GM13976 (cell line): ENCODE measurements around the gene SLC23A2.
"Not testable (repeated sequence)": the region's sequence is repeated elsewhere in the genome, so short reads cannot be mapped to it uniquely, and the experiment has no call there.

Experiments
- DNase-seq: peaks from one replicate; pipeline ENCODE4 v3.0.0; 2012; ENCODE audit warnings: low spot score
- CTCF ChIP-seq: IDR thresholded peaks from 2 replicates; pipeline ENCODE4 v1.5.1; 2012; ENCODE audit warnings: borderline replicate concordance, mild to moderate bottlenecking; ENCODE audit not compliant: insufficient read depth; ENCODE audit errors: extremely low read depth, missing control alignments, control extremely low read depth
- in situ Hi-C: fragments of 300-500 bp; cut with MboI; formaldehyde crosslinking; loops from one replicate; pipeline ENCODE4 v1.12.0; 2022; ENCODE audit warnings: low sequenced_read_pairs, mixed read lengths, inconsistent platforms; ENCODE audit not compliant: unreplicated experiment

SLC23A2 gene

GRCh38 chr20:5030348-5031205 lies 29.3 kb upstream of the SLC23A2 start:
- in situ Hi-C loops: no loop called here
- no peak for DNase-seq
- no peak for TF ChIP-seq CTCF

GRCh38 chr20:5028258-5029059 lies 27.1 kb upstream of the SLC23A2 start:
- in situ Hi-C loops, DNase-seq: not testable (repeated sequence)

- no peak for TF ChIP-seq CTCF
- in situ Hi-C loops: no loop called here
- no peak for DNase-seq
These were observed 23.7 kb upstream of the SLC23A2 start for GRCh38 chr20:5024982-5025381.

- TF ChIP-seq CTCF: no peak
- DNase-seq: no peak
- in situ Hi-C loops: no loop called here
These were observed 22.8 kb upstream of the SLC23A2 start for GRCh38 chr20:5024103-5024502.

GRCh38 chr20:5023171-5023570 lies 21.9 kb upstream of the SLC23A2 start:
- DNase-seq, in situ Hi-C loops: not testable (repeated sequence)

- in situ Hi-C loops: no loop called here
- DNase-seq: no peak
- TF ChIP-seq CTCF: no peak
These were observed 19.4 kb upstream of the SLC23A2 start for GRCh38 chr20:5020760-5021159.

- DNase-seq: no peak
- in situ Hi-C loops: no loop called here
- TF ChIP-seq CTCF: no peak
These were observed 12.6 kb upstream of the SLC23A2 start for GRCh38 chr20:5013682-5014447.
